ENCODE results near the gene ZCCHC2. TPM values are rescaled to one million over a fixed set of nuclear protein-coding genes. Genes with fewer than 3 reads are reported as not detected.

Gene ZCCHC2
- total RNA-seq, 2 donors from 2014 or later, result 14.4 to 16.9 TPM

DNA sequence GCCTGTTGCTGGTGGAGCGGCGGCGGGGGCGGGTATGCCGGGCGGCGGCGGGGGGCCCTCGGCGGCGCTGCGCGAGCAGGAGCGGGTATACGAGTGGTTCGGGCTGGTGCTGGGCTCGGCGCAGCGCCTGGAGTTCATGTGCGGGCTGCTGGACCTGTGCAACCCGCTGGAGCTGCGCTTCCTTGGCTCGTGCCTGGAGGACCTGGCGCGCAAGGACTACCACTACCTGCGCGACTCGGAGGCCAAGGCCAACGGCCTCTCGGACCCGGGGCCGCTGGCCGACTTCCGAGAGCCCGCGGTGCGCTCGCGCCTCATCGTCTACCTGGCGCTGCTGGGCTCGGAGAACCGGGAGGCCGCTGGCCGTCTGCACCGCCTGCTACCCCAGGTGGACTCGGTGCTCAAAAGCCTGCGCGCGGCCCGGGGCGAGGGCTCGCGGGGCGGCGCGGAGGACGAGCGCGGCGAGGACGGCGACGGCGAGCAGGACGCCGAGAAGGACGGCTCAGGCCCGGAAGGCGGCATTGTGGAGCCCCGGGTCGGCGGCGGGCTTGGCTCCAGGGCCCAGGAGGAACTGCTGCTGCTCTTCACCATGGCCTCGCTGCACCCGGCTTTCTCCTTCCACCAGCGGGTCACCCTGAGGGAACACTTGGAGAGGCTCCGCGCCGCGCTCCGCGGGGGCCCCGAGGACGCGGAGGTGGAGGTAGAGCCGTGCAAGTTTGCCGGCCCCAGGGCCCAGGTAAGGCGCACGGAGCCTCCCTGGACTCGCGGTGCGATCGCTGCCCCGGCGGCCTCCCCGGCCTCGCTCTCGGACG is 1.0 kb downstream of the ZCCHC2 start:
- no peaks in the 10 kb centered on the region for H3K36me3 ChIP-seq (ENCODE audit: control insufficient read depth, insufficient read depth, low read length)
- Mint-ChIP-seq H3K27ac (no peak overlapping the region), H3K27me3 (ENCODE audit: insufficient read depth) (peaks cover 37% of the 10 kb centered on the region), H3K36me3 (ENCODE audit: low read depth) (no peaks in the 10 kb centered on the region), H3K4me1 (peaks cover 20% of the 10 kb centered on the region), H3K4me3 (peak overlapping the region; percentile 68), H3K9me3 (no peaks in the 10 kb centered on the region)
- WGBS, 2 experiments (ENCODE audit: insufficient coverage in 1 of 2, insufficient read length in 1 of 2), result 0% methylated on average over 6 to 100 of the region's 100 CpGs
- DNase-seq, result peak; percentile 81
- peak overlapping the region; percentile 33 for H3K9ac ChIP-seq (ENCODE audit: extremely low read depth, low read length, poor library complexity, severe bottlenecking)
- H3K9me3 ChIP-seq (ENCODE audit: control insufficient read depth, low read length), result no peaks in the 10 kb centered on the region
- H3K4me3 ChIP-seq (ENCODE audit: low read length), result peak overlapping the region; percentile 82
- TF ChIP-seq, protein P1, sequence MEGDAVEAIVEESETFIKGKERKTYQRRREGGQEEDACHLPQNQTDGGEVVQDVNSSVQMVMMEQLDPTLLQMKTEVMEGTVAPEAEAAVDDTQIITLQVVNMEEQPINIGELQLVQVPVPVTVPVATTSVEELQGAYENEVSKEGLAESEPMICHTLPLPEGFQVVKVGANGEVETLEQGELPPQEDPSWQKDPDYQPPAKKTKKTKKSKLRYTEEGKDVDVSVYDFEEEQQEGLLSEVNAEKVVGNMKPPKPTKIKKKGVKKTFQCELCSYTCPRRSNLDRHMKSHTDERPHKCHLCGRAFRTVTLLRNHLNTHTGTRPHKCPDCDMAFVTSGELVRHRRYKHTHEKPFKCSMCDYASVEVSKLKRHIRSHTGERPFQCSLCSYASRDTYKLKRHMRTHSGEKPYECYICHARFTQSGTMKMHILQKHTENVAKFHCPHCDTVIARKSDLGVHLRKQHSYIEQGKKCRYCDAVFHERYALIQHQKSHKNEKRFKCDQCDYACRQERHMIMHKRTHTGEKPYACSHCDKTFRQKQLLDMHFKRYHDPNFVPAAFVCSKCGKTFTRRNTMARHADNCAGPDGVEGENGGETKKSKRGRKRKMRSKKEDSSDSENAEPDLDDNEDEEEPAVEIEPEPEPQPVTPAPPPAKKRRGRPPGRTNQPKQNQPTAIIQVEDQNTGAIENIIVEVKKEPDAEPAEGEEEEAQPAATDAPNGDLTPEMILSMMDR (conservative IDR thresholded peaks at IDR 0.05), result no peak
- H3K27ac ChIP-seq (ENCODE audit: low read depth, low read length), result no peak overlapping the region
- peaks cover 34% of the 10 kb centered on the region for H3K27me3 ChIP-seq (ENCODE audit: control insufficient read depth, insufficient read depth, low read length, poor library complexity, severe bottlenecking)
- H3K4me1 ChIP-seq (ENCODE audit: control insufficient read depth, insufficient read depth, low read length), result peaks cover 3% of the 10 kb centered on the region

DNA sequence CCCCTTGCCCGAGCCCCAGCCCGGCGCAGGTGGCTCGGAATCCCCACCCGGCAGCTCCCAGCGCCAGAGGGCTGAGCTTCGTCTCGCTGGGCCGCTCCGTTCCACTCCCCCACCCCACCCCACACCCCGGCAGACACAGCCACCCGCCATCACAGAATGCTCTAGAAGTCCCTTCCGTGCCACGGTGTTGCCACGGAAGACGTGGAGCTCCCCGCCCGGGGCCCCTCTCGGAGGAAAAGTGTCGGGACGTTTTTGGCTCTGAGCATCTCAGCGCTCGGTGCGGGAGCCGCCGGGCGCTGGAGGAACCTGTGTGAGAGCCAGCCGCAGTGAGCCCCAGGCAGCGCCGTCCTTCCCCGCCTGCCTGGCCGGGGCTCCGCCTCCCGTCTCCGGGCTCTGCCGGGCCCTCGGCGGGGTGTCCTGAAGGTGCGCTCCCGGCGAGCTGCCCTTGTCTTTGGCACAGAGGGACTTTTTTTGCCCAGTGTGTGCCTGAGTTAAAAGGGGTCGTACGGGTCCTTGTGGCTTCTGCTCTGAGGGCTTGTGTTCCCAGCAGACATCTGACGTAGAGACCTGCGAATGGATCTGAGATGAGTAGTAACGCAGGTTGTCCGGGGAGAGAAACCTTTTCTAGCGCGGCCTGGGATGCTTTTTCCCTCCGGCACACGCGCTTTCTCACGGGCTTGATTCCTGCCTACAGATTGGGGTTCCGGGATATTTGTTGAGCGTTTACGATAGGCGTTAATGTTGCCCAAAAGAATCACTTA is 1.8 kb downstream of the ZCCHC2 start:
- Mint-ChIP-seq H3K27me3 (ENCODE audit: insufficient read depth) (peaks cover 35% of the 10 kb centered on the region), H3K4me3 (peak overlapping the region; percentile 68), H3K9me3 (no peaks in the 10 kb centered on the region), H3K27ac (peak overlapping the region; percentile 53), H3K36me3 (ENCODE audit: low read depth) (no peaks in the 10 kb centered on the region), H3K4me1 (peaks cover 20% of the 10 kb centered on the region)
- H3K4me1 ChIP-seq (ENCODE audit: control insufficient read depth, insufficient read depth, low read length), result peaks cover 3% of the 10 kb centered on the region
- TF ChIP-seq, protein P1 (conservative IDR thresholded peaks at IDR 0.05), result no peak
- peak; percentile 87 for DNase-seq
- no peaks in the 10 kb centered on the region for H3K9me3 ChIP-seq (ENCODE audit: control insufficient read depth, low read length)
- H3K27me3 ChIP-seq (ENCODE audit: control insufficient read depth, insufficient read depth, low read length, poor library complexity, severe bottlenecking), result peaks cover 33% of the 10 kb centered on the region
- H3K4me3 ChIP-seq (ENCODE audit: low read length), result peak overlapping the region; percentile 82
- H3K9ac ChIP-seq (ENCODE audit: extremely low read depth, low read length, poor library complexity, severe bottlenecking), result peak overlapping the region; percentile 33
- H3K27ac ChIP-seq (ENCODE audit: low read depth, low read length), result no peak overlapping the region
- 0 to 1% methylated on average over 32 to 57 of the region's 57 CpGs for WGBS, 2 experiments (ENCODE audit: insufficient coverage in 1 of 2, insufficient read length in 1 of 2)
- H3K36me3 ChIP-seq (ENCODE audit: control insufficient read depth, insufficient read depth, low read length), result no peaks in the 10 kb centered on the region

DNA sequence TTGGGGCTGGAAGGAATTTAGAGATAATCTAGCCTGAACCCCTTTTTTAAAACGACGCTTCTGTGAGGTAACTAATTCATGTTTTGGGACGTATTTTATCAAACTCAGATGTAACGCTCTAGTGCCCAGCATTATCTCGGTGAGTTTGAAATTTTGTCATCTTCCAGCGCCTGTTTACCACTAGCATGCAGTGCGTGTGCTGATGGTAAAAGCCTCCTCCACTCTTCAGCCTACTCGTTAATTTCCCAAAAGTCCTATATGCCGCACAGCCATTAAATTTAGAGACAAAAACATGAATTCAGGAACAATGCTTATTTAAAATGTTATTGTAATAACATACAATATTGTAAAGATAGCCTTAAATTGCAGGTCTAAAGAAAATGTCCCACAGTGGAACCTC is 2.8 kb downstream of the ZCCHC2 start:
- H3K27me3 Mint-ChIP-seq (ENCODE audit: insufficient read depth), result peaks cover 30% of the 10 kb centered on the region
- DNase-seq, result no peak
- Histone ChIP-seq H3K36me3 (ENCODE audit: control insufficient read depth, insufficient read depth, low read length) (no peaks in the 10 kb centered on the region), H3K27ac (ENCODE audit: low read depth, low read length) (no peak overlapping the region), H3K9me3 (ENCODE audit: control insufficient read depth, low read length) (no peaks in the 10 kb centered on the region), H3K4me3 (ENCODE audit: low read length) (peak overlapping the region; percentile 82), H3K9ac (ENCODE audit: extremely low read depth, low read length, poor library complexity, severe bottlenecking) (no peak overlapping the region), H3K4me1 (ENCODE audit: control insufficient read depth, insufficient read depth, low read length) (peaks cover 3% of the 10 kb centered on the region), H3K27me3 (ENCODE audit: control insufficient read depth, insufficient read depth, low read length, poor library complexity, severe bottlenecking) (peaks cover 23% of the 10 kb centered on the region)
- H3K4me3 Mint-ChIP-seq, result peak overlapping the region; percentile 68
- H3K4me1 Mint-ChIP-seq, result peaks cover 20% of the 10 kb centered on the region
- WGBS, 2 experiments (ENCODE audit: insufficient coverage in 1 of 2, insufficient read length in 1 of 2), result 83 to 90% methylated on average over 7 to 8 of the region's 9 CpGs
- no peaks in the 10 kb centered on the region for H3K9me3 Mint-ChIP-seq
- TF ChIP-seq, protein P1 (conservative IDR thresholded peaks at IDR 0.05), result no peak
- H3K36me3 Mint-ChIP-seq (ENCODE audit: low read depth), result no peaks in the 10 kb centered on the region
- no peak overlapping the region for H3K27ac Mint-ChIP-seq

Data from endodermal cell (in vitro differentiated cells).